ENCODE measurements around the gene ARAF.
"Not testable (repeated sequence)": the region's sequence is repeated elsewhere in the genome, so short reads cannot be mapped to it uniquely, and the experiment has no call there.

The ARAF gene

DNA sequence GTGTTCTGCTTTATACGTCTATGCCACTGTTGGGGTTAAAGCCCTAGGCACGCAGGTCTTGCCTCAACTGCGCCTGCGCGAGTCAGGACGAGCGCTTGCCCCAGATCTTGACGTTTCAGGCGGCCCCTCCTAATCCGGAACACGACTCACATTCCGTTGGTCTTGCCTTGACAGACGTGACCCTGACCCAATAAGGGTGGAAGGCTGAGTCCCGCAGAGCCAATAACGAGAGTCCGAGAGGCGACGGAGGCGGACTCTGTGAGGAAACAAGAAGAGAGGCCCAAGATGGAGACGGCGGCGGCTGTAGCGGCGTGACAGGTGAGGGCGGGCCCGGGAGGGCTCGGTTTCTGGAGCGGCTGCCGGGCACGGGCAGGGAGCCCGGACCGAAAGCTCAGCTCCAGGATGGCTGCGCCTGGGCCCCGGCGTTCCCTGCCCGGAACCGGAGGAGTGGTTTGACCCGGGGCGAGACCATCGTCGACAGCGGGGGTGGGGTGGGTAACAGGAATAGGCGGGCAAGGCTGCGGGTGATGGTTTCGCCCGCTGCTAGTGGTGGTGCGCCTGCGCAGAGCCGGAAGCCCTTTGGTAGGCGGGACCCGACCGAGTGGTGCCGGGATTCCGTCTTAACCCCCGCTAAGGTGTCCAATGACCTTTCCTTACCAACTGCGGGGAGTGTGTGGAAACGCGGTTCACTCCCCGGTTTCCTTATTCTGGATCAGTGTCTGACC, at the start of gene ARAF:
Gene ARAF, plus strand, starts transcription at position 272 of the 725 bp plus-strand sequence. CDS start 1,763 bp downstream, outside the sequence.
- peak; percentile 91 for DNase-seq

DNA sequence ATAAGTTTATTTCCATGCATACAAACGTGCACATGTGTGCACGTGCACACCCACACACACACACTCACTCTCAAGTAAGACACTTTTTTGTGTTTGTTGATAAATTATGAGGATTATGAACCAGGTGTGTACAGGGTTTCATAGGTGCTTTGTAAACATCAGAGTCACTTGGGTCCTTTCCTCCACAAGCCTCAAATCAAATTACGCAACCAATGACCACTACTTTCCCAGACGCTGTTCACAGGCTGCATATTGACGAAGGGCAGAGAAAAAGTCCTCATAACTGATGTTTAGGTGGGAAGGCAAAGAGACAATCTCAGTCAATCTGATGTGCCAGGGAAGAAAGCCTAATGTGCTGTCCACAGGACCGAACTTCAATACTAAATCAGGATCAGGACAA, 48.6 kb upstream of the ARAF start:
- not testable (repeated sequence) for DNase-seq

GRCh38 chrX:47513034-47513965, 47.7 kb upstream of the ARAF start:
- DNase-seq, result not testable (repeated sequence)

DNA sequence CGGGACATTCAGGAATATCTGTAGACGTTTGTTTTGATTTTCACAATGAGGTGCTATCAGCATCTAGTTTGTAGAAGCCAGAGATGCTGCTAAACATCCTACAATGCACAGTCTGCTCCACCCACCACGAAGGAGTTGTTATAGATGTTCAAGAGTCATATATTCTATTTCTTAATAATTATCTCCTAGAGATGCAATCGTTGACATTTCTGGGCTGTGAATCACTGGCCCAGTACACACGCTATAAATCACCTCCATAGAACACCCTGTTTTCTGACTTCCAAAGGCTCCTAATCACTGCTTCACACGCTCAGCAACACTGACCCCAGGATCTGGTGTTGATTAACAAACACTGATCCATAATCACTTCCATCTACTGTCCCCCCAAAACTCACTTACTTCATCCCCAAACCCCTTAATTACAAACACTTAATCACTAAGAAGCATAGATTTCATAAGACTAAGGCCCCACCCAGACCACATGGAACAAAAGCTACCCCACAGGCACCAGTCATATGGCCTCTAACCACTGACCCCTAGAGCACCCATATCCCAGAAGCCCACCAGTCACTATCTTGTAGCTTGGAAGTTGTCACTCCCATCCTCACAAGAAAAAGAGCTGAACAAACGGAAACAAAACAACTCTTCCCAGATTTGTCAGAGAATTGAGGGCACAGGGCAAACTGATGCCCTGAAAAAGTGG, 46.3 kb upstream of the ARAF start:
- no peak for DNase-seq

GRCh38 chrX:47515941-47516665, 44.9 kb upstream of the ARAF start:
- no peak for DNase-seq

GRCh38 chrX:47518144-47518543, 42.9 kb upstream of the ARAF start:
- no peak for DNase-seq

GRCh38 chrX:47523297-47523696, 37.7 kb upstream of the ARAF start:
- peak; percentile 16 for DNase-seq

- DNase-seq, result no peak
Observed at GRCh38 chrX:47523713-47524166, 37.3 kb upstream of the ARAF start.

GRCh38 chrX:47529548-47529947, 31.5 kb upstream of the ARAF start:
- DNase-seq, result no peak

GRCh38 chrX:47530049-47530448, 31.0 kb upstream of the ARAF start:
- DNase-seq, result no peak

DNA sequence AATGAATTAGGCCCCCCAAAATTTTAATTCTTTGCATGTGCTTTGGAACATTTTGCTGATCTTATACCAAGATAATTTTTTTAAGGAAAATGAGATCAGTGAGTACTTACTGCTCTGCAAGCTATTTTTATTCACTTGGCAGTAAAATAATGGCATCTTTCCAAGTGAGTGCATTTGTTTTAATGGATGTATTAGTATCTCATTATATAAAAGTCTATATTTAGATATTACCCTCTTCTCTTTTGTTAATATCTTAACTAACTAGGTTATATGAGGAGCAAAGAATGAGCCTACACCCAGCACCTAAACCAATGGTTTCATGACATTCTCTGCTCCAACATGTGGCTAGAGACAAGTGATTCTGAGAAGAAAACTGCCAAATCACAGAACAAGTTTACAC, 21.1 kb upstream of the ARAF start:
- DNase-seq, result no peak

DNA sequence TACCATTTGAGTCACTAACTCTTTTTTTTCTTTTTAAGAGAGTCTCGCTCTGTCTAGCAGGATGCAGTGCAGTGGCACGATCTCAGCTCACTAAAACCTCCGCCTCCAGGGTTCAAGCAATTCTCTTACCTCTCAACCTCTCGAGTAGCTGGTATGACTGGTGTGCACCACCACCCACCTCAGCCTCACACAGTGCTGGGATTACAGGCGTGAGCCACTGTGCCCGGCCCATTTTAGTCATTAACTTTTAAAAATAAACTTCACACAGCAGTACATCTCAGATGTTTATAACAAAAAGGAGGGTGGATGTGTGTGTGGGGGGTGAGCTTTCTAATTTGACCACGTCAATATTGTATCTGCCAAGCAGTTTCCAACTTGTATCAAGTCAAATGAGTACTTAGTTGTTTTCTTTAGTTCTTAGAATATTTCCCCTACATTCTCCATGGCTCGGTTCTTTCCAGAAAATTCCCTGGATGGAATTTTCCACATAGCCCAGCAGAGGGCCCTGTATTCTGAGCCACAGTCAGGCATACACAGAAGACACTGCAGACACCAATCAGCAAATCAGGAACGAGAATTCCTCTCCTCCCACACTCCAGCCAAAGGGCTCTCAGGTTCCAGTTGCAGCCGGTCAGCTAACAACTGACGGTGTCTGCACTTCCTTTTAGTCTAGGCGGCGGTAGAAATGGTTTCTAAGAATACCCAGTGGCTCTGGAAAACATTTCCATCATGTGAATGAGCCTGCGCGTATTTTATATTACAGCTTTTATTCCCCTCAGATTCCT, 20.1 kb upstream of the ARAF start:
- peak; percentile 62 for DNase-seq

GRCh38 chrX:47543496-47543895, 17.5 kb upstream of the ARAF start:
- DNase-seq, result no peak

- peak; percentile 70 for DNase-seq
Observed at GRCh38 chrX:47556045-47556623, 4.9 kb upstream of the ARAF start.

DNA sequence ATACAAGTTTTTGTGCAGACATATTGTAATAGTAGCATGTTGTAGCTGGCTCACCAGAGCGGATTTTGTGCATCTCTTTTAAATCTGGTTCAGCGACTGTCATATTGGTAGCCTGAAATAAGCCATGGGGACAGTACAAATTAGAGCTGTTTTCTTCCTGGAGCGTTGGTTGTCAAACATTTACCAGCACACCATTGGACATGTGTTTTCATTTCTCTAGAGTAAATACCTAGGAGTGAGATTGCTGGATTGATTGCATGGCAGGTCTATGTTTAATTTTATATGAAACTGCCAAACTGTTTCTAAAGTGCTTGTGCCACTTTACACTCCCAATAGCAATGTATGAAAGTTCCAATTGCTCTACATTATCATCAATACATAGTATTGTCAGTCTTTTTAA, 2.6 kb upstream of the ARAF start:
- no peak for DNase-seq

GRCh38 chrX:47560179-47560933, 649 bp upstream of the ARAF start:
- DNase-seq, result no peak

GRCh38 chrX:47561659-47562151, 700 bp downstream of the ARAF start:
- no peak for DNase-seq

DNA sequence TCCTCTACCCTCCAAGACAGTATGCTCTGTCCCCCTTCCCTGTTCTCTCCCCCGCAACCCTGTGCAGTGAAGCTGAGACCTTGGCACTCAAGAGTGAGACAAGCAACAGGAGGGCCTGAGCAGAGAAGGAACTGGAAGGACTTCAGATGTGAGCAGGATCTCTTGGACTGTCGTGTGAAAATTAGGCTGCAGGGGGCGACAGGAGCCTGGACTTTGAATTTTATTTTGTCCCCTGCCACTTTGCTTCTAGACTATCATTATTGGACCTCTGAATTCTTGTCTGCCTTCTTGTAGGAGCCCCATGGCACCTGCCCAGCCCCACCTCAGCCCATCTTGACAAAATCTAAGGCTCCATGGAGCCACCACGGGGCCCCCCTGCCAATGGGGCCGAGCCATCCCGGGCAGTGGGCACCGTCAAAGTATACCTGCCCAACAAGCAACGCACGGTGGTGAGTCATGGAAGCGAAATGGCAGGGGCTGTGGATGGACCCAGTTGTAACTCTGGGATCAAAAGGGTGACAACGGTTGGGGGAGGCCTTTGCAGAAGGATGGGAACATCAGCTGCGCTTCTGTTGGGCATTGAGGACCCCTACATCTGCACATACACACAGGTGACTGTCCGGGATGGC, 1.7 kb downstream of the ARAF start:
- no peak for DNase-seq

- DNase-seq, result no peak
Observed at GRCh38 chrX:47563801-47564315, 2.9 kb downstream of the ARAF start.
